Activated CD8-positive, alpha-beta memory T cell treated with anti-CD3 and anti-CD28 coated beads, Interleukin-2, amount 10 ng/mL, durations not matched to agents 7 days and 5 days (primary cell): ENCODE data around the gene COPZ2. TPM values are rescaled to one million over a fixed set of nuclear protein-coding genes. Genes with fewer than 3 reads are reported as not detected.
"Not testable (repeated sequence)": the region's sequence is repeated elsewhere in the genome, so short reads cannot be mapped to it uniquely, and the experiment has no call there.

Experiments used
- ATAC-seq: fragments of 150-1000 bp; cut with Tn5 transposase; one replicate; pipeline ENCODE4 v1.10.0; 2021; ENCODE audit warnings: moderate library complexity
- CTCF ChIA-PET: fragments of 350-600 bp; sonication (Branson Sonifier 250); formaldehyde crosslinking; loops from one replicate; lab custom pipeline; 2021; ENCODE audit warnings: antibody characterized with exemption; lab: Charles Lee
- DNase-seq: peaks from one replicate; pipeline ENCODE4 v3.0.0-alpha.2; 2020
- H3K27ac Mint-ChIP-seq: one replicate; pipeline ENCODE4 v1.8.0; 2021; ENCODE audit warnings: mild to moderate bottlenecking, mixed read lengths
- H3K27me3 Mint-ChIP-seq: one replicate; pipeline ENCODE4 v1.8.0; 2021; ENCODE audit warnings: mixed read lengths
- H3K36me3 Mint-ChIP-seq: one replicate; pipeline ENCODE4 v1.8.0; 2021; ENCODE audit warnings: mild to moderate bottlenecking, mixed read lengths
- H3K4me1 Mint-ChIP-seq: one replicate; pipeline ENCODE4 v1.8.0; 2021; ENCODE audit warnings: mixed read lengths
- H3K4me3 Mint-ChIP-seq: one replicate; pipeline ENCODE4 v1.8.0; 2021; ENCODE audit warnings: mild to moderate bottlenecking, moderate library complexity, mixed read lengths
- H3K9me3 Mint-ChIP-seq: one replicate; pipeline ENCODE4 v1.8.0; 2022; ENCODE audit warnings: low read depth, mixed read lengths
- total RNA-seq, 2 experiments: library from RNA; stranded (reverse); gene quantifications; one replicate each; pipeline ENCODE4 v1.2.3, GENCODE V29; 2021

The COPZ2 gene
- total RNA-seq, 2 experiments from 2014 or later: 5.4 to 14.1 TPM

DNA sequence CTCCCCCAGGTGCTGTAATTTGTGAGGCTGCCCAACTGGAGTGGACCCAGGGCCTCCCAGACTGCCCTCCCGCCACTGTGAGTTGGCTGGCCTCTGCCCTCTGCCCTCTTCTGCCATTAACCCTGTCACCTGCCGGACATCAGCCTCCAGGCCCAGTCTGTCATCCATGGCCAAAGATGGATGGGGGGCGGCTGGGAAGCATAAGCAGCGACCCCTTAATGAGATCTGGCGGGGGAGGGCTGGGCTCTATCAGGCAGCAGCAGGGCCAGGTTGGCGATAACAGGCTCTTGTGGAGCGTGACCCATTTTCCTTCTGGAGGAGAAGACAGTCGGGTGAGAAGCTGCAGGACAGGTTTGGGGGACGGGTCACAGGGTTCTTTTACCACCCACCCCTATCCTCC lies 41.4 kb downstream of the COPZ2 start:
- Mint-ChIP-seq H3K9me3 (no peaks in the 10 kb centered on the region), H3K27ac (no peak overlapping the region)

GRCh38 chr17:47995241-47995935 lies 42.2 kb downstream of the COPZ2 start:
- peaks cover 2% of the 10 kb centered on the region for H3K4me1 Mint-ChIP-seq
- H3K4me3 Mint-ChIP-seq: no peak overlapping the region
- H3K27me3 Mint-ChIP-seq: peaks cover 22% of the 10 kb centered on the region
- H3K36me3 Mint-ChIP-seq: no peaks in the 10 kb centered on the region
- ATAC-seq (no peak), DNase-seq (no peak)
- CTCF ChIA-PET: interaction anchor here (1.7 to 2.0 kb wide), 2 partner anchors 10 to 17 kb away, joined by 5 to 7 read pairs; no protein-coding TSS in a partner anchor
- no peak overlapping the region for H3K27ac Mint-ChIP-seq
- H3K9me3 Mint-ChIP-seq: no peaks in the 10 kb centered on the region

More for the DNA sequence above, 41.4 kb downstream of the COPZ2 start:
- no peak overlapping the region for H3K4me3 Mint-ChIP-seq
- H3K27me3 Mint-ChIP-seq: peaks cover 19% of the 10 kb centered on the region
- no peak for ATAC-seq
- H3K36me3 Mint-ChIP-seq: no peaks in the 10 kb centered on the region
- no peaks in the 10 kb centered on the region for H3K4me1 Mint-ChIP-seq
- CTCF ChIA-PET: interaction anchor here (1.2 to 1.7 kb wide), 2 partner anchors 9 to 22 kb away, joined by 3 to 5 read pairs; no protein-coding TSS in a partner anchor
- DNase-seq: no peak

DNA sequence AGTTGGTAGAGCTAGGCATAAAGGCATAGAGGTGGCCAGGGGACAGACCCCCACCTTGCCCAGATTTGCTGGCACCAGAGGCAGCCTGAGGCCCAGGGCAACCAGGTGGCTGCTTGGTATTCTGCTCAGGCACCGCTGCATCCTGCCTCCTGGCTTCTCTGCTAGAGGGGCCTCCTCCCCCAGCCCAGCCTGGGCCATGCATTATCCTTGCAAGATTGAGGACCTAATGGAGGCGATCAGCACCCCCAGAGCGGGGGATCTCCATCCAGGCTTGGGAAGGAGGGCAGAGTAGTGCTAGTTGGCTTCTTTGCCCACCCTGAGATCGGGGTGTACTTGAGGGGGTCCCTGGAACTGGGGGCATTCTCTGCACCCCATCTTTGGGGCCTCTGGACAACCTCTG lies 42.9 kb downstream of the COPZ2 start:
- ATAC-seq (peak; percentile 27), DNase-seq (no peak)
- Mint-ChIP-seq H3K4me1 (peaks cover 5% of the 10 kb centered on the region), H3K27me3 (peaks cover 23% of the 10 kb centered on the region), H3K9me3 (no peaks in the 10 kb centered on the region), H3K36me3 (no peaks in the 10 kb centered on the region), H3K27ac (no peak overlapping the region), H3K4me3 (no peak overlapping the region)
- CTCF ChIA-PET: interaction anchor here (0.5 to 2.0 kb wide), 3 partner anchors 14 to 23 kb away, joined by 3 to 7 read pairs (median 4); no protein-coding TSS in a partner anchor

DNA sequence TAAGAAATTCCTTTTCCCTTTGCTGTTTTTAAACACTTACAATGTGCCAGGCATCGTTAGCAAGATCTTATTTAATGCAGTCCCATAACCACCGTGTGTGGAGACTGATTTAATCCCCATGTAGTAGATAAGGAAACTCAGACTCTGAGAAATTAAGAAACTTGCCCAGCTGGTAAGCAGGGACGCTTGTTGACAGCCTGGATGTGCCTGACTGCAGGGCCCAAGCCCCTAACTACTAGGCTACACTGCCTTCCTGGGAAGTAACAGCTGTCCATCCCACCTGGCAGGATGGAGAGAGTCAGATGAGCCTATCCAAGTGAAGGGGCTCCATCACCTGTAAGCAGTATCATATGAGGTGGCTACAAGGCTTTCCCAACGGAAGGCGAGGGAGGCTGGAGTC lies 43.6 kb downstream of the COPZ2 start:
- DNase-seq (no peak), ATAC-seq (no peak)
- CTCF ChIA-PET: interaction anchor here (0.5 to 2.0 kb wide), 5 partner anchors 11 to 47 kb away, joined by 3 to 7 read pairs (median 3); no protein-coding TSS in a partner anchor
- peaks cover 21% of the 10 kb centered on the region for H3K27me3 Mint-ChIP-seq
- no peak overlapping the region for H3K27ac Mint-ChIP-seq
- no peaks in the 10 kb centered on the region for H3K36me3 Mint-ChIP-seq
- peaks cover 13% of the 10 kb centered on the region for H3K4me1 Mint-ChIP-seq
- H3K4me3 Mint-ChIP-seq: no peak overlapping the region
- H3K9me3 Mint-ChIP-seq: no peaks in the 10 kb centered on the region

DNA sequence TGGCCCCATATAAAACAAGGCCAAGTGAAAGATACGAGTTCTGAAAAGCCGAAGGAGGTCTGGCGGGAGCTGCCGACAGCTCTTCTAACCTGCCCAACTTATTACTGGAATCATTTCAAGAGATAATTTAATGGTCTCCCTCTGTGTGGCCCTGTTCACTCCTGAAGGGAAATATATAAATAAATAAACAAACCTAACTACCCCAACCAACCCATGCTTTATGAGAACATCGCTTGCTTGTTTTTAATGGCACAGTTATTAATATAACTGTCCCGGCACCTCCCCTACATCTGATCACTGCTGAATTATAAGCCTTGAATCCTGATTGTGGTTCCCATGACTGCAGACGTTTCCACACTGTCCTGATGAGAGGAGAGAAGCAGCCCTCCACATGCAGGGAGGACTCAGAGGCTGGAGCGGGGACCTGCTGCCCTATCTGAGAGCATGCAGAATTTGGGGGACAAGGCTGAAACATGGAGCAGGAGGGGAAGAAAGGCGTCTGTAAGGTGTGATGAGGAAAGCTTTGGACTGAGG lies 44.5 kb downstream of the COPZ2 start:
- Mint-ChIP-seq H3K4me3 (no peak overlapping the region), H3K4me1 (peaks cover 20% of the 10 kb centered on the region), H3K36me3 (no peaks in the 10 kb centered on the region), H3K27me3 (peaks cover 22% of the 10 kb centered on the region), H3K27ac (no peak overlapping the region), H3K9me3 (no peaks in the 10 kb centered on the region)
- DNase-seq: no peak
- CTCF ChIA-PET: interaction anchor here (0.8 to 1.1 kb wide), 3 partner anchors 10 to 47 kb away, joined by 3 read pairs; no protein-coding TSS in a partner anchor
- no peak for ATAC-seq

DNA sequence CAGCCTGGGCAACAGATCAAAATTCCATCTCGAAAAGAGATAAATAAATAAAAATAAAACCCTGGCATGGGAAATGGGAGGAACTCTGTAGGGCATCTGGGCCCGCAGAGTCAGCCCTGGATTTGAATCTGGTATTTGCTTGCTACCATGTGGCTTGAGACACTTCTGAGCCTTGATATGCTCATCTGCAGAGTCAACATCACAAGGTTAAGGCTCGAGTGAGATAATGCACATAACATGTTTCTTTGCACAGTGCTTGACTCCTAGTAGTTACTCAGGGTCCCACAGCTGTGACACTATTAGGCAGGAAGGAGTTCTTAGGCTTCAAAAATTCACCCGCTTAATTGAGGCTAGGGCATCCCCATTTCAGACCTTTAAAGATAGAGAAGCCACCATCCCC lies 45.4 kb downstream of the COPZ2 start:
- ATAC-seq: no peak
- H3K27me3 Mint-ChIP-seq: peaks cover 22% of the 10 kb centered on the region
- H3K27ac Mint-ChIP-seq: no peak overlapping the region
- no peaks in the 10 kb centered on the region for H3K9me3 Mint-ChIP-seq
- peaks cover 23% of the 10 kb centered on the region for H3K4me1 Mint-ChIP-seq
- CTCF ChIA-PET: interaction anchor here (1.1 kb wide), 1 partner anchor 27 kb away, joined by 3 read pairs; no protein-coding TSS in a partner anchor
- H3K36me3 Mint-ChIP-seq: no peaks in the 10 kb centered on the region
- DNase-seq: no peak
- no peak overlapping the region for H3K4me3 Mint-ChIP-seq

- no peaks in the 10 kb centered on the region for H3K36me3 Mint-ChIP-seq
- H3K27me3 Mint-ChIP-seq: peaks cover 18% of the 10 kb centered on the region
- H3K4me1 Mint-ChIP-seq: peaks cover 23% of the 10 kb centered on the region
- ATAC-seq: no peak
- H3K27ac Mint-ChIP-seq: no peak overlapping the region
- CTCF ChIA-PET: interaction anchor here (2.8 kb wide), 1 partner anchor 12 kb away, joined by 9 read pairs; no protein-coding TSS in a partner anchor
- H3K4me3 Mint-ChIP-seq: no peak overlapping the region
- no peak for DNase-seq
- H3K9me3 Mint-ChIP-seq: no peaks in the 10 kb centered on the region
Measured at GRCh38 chr17:47990962-47991731, 46.5 kb downstream of the COPZ2 start.

GRCh38 chr17:47989700-47990099 lies 47.9 kb downstream of the COPZ2 start:
- Mint-ChIP-seq H3K27ac (no peak overlapping the region), H3K36me3 (no peaks in the 10 kb centered on the region), H3K9me3 (no peaks in the 10 kb centered on the region), H3K27me3 (peaks cover 15% of the 10 kb centered on the region), H3K4me3 (no peak overlapping the region), H3K4me1 (peaks cover 23% of the 10 kb centered on the region)
- DNase-seq (no peak), ATAC-seq (no peak)
- CTCF ChIA-PET: interaction anchor here (0.9 to 2.8 kb wide), 3 partner anchors 11 to 29 kb away, joined by 4 to 9 read pairs (median 6); partner anchors contain the start of gene CDK5RAP3

GRCh38 chr17:47989159-47989558 lies 48.4 kb downstream of the COPZ2 start:
- Mint-ChIP-seq H3K27me3 (peaks cover 15% of the 10 kb centered on the region), H3K36me3 (no peaks in the 10 kb centered on the region), H3K4me1 (peaks cover 23% of the 10 kb centered on the region), H3K9me3 (no peaks in the 10 kb centered on the region), H3K27ac (no peak overlapping the region), H3K4me3 (no peak overlapping the region)
- CTCF ChIA-PET: interaction anchor here (0.9 to 2.8 kb wide), 5 partner anchors 10 to 29 kb away, joined by 3 to 9 read pairs (median 4); partner anchors contain the start of gene CDK5RAP3
- DNase-seq (no peak), ATAC-seq (no peak)

DNA sequence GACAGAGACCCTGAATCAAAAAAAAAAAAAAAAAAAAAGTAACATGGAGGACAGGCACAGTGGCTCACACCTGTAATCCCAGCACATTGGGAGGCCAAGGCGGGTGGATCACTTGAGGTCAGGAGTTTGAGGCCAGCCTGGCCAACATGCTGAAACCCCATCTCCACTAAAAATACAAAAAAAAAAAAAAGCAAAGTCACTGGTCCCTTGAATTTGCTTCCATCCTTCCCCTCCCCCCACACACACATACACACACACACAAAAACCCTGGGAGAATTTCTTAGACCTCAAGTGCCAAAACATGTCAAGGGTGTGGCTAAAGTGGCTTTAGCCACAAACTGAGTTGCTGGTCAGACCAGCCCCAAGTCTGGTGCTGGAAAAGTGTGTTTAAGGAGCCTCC lies 49.2 kb downstream of the COPZ2 start:
- DNase-seq, H3K27ac Mint-ChIP-seq, H3K4me3 Mint-ChIP-seq, H3K9me3 Mint-ChIP-seq, ATAC-seq, H3K36me3 Mint-ChIP-seq: not testable (repeated sequence)
- Mint-ChIP-seq H3K27me3 (peaks cover 15% of the 10 kb centered on the region), H3K4me1 (peaks cover 26% of the 10 kb centered on the region)
- CTCF ChIA-PET: interaction anchor here (0.9 to 2.8 kb wide), 4 partner anchors 10 to 30 kb away, joined by 3 to 9 read pairs (median 4); no protein-coding TSS in a partner anchor

GRCh38 chr17:47987240-47987835 lies 50.3 kb downstream of the COPZ2 start:
- no peak overlapping the region for H3K4me3 Mint-ChIP-seq
- H3K9me3 Mint-ChIP-seq: no peaks in the 10 kb centered on the region
- peaks cover 37% of the 10 kb centered on the region for H3K4me1 Mint-ChIP-seq
- no peak for DNase-seq
- H3K27me3 Mint-ChIP-seq: peaks cover 8% of the 10 kb centered on the region
- peaks cover 12% of the 10 kb centered on the region for H3K36me3 Mint-ChIP-seq
- no peak for ATAC-seq
- no peak overlapping the region for H3K27ac Mint-ChIP-seq
- CTCF ChIA-PET: interaction anchor here (0.5 to 2.1 kb wide), 5 partner anchors 9 to 1034 kb away, joined by 3 to 11 read pairs (median 4); partner anchors contain the start of gene CDK5RAP3

DNA sequence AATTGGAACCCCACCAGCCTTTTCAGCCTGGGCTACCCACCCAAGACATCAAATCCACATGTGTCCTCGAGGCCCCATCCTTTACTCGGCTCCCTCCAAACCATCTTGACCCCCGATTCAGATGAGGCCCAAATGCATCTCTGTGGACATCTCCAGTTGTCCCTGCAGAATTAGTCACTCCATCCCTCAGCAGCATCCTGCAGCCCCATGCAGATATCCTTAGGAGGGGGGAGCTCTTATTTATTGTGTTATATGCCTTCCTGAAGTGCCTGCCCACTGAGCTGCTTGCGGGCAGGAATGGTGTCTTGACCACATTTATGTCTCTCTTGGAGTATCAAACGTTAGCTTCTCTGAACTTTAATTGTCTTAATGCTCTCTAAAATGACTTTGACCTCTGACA lies 51.1 kb downstream of the COPZ2 start:
- Mint-ChIP-seq H3K27me3 (peaks cover 6% of the 10 kb centered on the region), H3K9me3 (no peaks in the 10 kb centered on the region), H3K27ac (no peak overlapping the region), H3K4me1 (peaks cover 44% of the 10 kb centered on the region), H3K36me3 (peaks cover 18% of the 10 kb centered on the region), H3K4me3 (no peak overlapping the region)
- CTCF ChIA-PET: interaction anchor here (1.6 to 2.1 kb wide), 4 partner anchors 8 to 31 kb away, joined by 4 to 11 read pairs (median 6); partner anchors contain the start of gene CDK5RAP3
- ATAC-seq (no peak), DNase-seq (no peak)
